HG03354 (cell line): Measurements from ENCODE around the gene PPP1R12B.
"Not testable (repeated sequence)": the region's sequence is repeated elsewhere in the genome, so short reads cannot be mapped to it uniquely, and the experiment has no call there.

ENCODE experiments used
- ATAC-seq: cut with Tn5 transposase; IDR thresholded peaks from one replicate; pipeline ENCODE4 v1.9.1; 2021; ENCODE audit warnings: mild to moderate bottlenecking; ENCODE audit not compliant: unreplicated experiment, poor library complexity, severe bottlenecking

Gene PPP1R12B

GRCh38 chr1:202589190-202589930 is 240.9 kb downstream of the PPP1R12B start:
- ATAC-seq, result no peak

- no peak for ATAC-seq
These were observed 241.6 kb downstream of the PPP1R12B start for GRCh38 chr1:202590126-202590525.

- ATAC-seq, result no peak
These were observed 242.5 kb downstream of the PPP1R12B start for GRCh38 chr1:202590975-202591411.

- no peak for ATAC-seq
These were observed 243.0 kb downstream of the PPP1R12B start for GRCh38 chr1:202591515-202591914.

GRCh38 chr1:202592146-202592545 is 243.6 kb downstream of the PPP1R12B start:
- ATAC-seq, result no peak

- no peak for ATAC-seq
These were observed 245.3 kb downstream of the PPP1R12B start for GRCh38 chr1:202593845-202594244.

GRCh38 chr1:202596638-202597037 is 248.1 kb downstream of the PPP1R12B start:
- ATAC-seq, result no peak

GRCh38 chr1:202597090-202597761 is 248.7 kb downstream of the PPP1R12B start:
- ATAC-seq, result no peak

GRCh38 chr1:202599669-202600431 is 251.4 kb downstream of the PPP1R12B start:
- ATAC-seq, result no peak

GRCh38 chr1:202600432-202601041 is 252.0 kb downstream of the PPP1R12B start:
- ATAC-seq, result no peak

- no peak for ATAC-seq
These were observed 254.9 kb downstream of the PPP1R12B start for GRCh38 chr1:202603435-202603834.

- no peak for ATAC-seq
These were observed 257.0 kb downstream of the PPP1R12B start for GRCh38 chr1:202605515-202605914.

GRCh38 chr1:202612036-202612435 is 263.5 kb downstream of the PPP1R12B start:
- ATAC-seq, result not testable (repeated sequence)

- no peak for ATAC-seq
These were observed 265.1 kb downstream of the PPP1R12B start for GRCh38 chr1:202613571-202613970.

- not testable (repeated sequence) for ATAC-seq
These were observed 266.1 kb downstream of the PPP1R12B start for GRCh38 chr1:202614363-202615207.

GRCh38 chr1:202615208-202615500 is 266.7 kb downstream of the PPP1R12B start:
- not testable (repeated sequence) for ATAC-seq

GRCh38 chr1:202615501-202616354 is 267.2 kb downstream of the PPP1R12B start:
- ATAC-seq, result peak; percentile 76

- ATAC-seq, result peak; percentile 36
These were observed 267.9 kb downstream of the PPP1R12B start for GRCh38 chr1:202616355-202616915.
